Choroid plexus epithelial cell (primary cell): Measurements from ENCODE around the gene ACACB.
"Not testable (repeated sequence)": the region's sequence is repeated elsewhere in the genome, so short reads cannot be mapped to it uniquely, and the experiment has no call there.

Experiments used
- DNase-seq: peaks from one replicate; pipeline ENCODE4 v3.0.0-alpha.2; 2010; ENCODE audit warnings: low read depth
- H3K4me3 ChIP-seq: 2 replicates; pipeline ENCODE4 v1.5.1; 2011; ENCODE audit warnings: low read depth, mild to moderate bottlenecking, control low read depth, low read length, moderate library complexity
- CTCF ChIP-seq: conservative IDR thresholded peaks from 2 replicates; pipeline ENCODE4 v1.5.1; 2011; ENCODE audit warnings: low read depth, mild to moderate bottlenecking, control low read depth, inconsistent platforms, low read length, moderate library complexity

The ACACB gene

GRCh38 chr12:109169262-109169661 is 52.9 kb downstream of the ACACB start:
- no peak for TF ChIP-seq CTCF
- no peak overlapping the region for H3K4me3 ChIP-seq
- DNase-seq, result no peak

GRCh38 chr12:109169686-109170085 is 53.3 kb downstream of the ACACB start:
- peak; percentile 8 for DNase-seq
- TF ChIP-seq CTCF, result no peak
- no peak overlapping the region for H3K4me3 ChIP-seq

GRCh38 chr12:109170324-109170723 is 53.9 kb downstream of the ACACB start:
- H3K4me3 ChIP-seq, result no peak overlapping the region

GRCh38 chr12:109172787-109173186 is 56.4 kb downstream of the ACACB start:
- not testable (repeated sequence) for DNase-seq, H3K4me3 ChIP-seq

More at GRCh38 chr12:109170324-109170723, 53.9 kb downstream of the ACACB start:
- DNase-seq, result no peak
- TF ChIP-seq CTCF, result no peak

GRCh38 chr12:109173443-109174240 is 57.3 kb downstream of the ACACB start:
- H3K4me3 ChIP-seq, result no peak overlapping the region
- DNase-seq, result no peak
- TF ChIP-seq CTCF, result no peak

- TF ChIP-seq CTCF, result no peak
- no peak overlapping the region for H3K4me3 ChIP-seq
- DNase-seq, result no peak
Observed at GRCh38 chr12:109174468-109174867, 58.1 kb downstream of the ACACB start.

GRCh38 chr12:109178532-109178931 is 62.1 kb downstream of the ACACB start:
- H3K4me3 ChIP-seq, result no peak overlapping the region
- DNase-seq, result no peak
- no peak for TF ChIP-seq CTCF
